Bronchial epithelial cell (primary cell): ENCODE measurements around the gene NOVA2. TPM values are rescaled to one million over a fixed set of nuclear protein-coding genes. Genes with fewer than 3 reads are reported as not detected.

Experiments used
- DNase-seq: peaks from one replicate; pipeline ENCODE4 v3.0.0-alpha.2; 2010; ENCODE audit warnings: low read depth
- FAIRE-seq: peaks from 2 replicates; lab custom pipeline; 2011; peaks lifted over from hg19 to GRCh38; lab: Jason Lieb, UNC
- H3K27me3 ChIP-seq: 2 replicates; pipeline ENCODE4 v1.5.1; 2011; ENCODE audit warnings: low read length; ENCODE audit not compliant: control insufficient read depth, insufficient read depth
- H3K36me3 ChIP-seq: 2 replicates; pipeline ENCODE4 v1.5.1; 2011; ENCODE audit warnings: low read length; ENCODE audit not compliant: control insufficient read depth, insufficient read depth
- H3K4me3 ChIP-seq: 2 replicates; pipeline ENCODE4 v1.5.1; 2011; ENCODE audit warnings: mild to moderate bottlenecking, low read depth, low read length, control low read depth
- total RNA-seq: library from RNA; depleted of rRNA; stranded (reverse); fragments of >200 nt; gene quantifications from 2 replicates; pipeline ENCODE4 v1.2.1, GENCODE V29; 2014
- TF ChIP-seq, protein P1 (sequence below): IDR thresholded peaks from 2 replicates; pipeline ENCODE4 v1.5.1; 2011; ENCODE audit warnings: mild to moderate bottlenecking, moderate library complexity, low read length, control low read depth, inconsistent platforms; ENCODE audit not compliant: insufficient read depth, severe bottlenecking

The NOVA2 gene
- total RNA-seq, 1 donor from 2014 or later, result not detected

DNA sequence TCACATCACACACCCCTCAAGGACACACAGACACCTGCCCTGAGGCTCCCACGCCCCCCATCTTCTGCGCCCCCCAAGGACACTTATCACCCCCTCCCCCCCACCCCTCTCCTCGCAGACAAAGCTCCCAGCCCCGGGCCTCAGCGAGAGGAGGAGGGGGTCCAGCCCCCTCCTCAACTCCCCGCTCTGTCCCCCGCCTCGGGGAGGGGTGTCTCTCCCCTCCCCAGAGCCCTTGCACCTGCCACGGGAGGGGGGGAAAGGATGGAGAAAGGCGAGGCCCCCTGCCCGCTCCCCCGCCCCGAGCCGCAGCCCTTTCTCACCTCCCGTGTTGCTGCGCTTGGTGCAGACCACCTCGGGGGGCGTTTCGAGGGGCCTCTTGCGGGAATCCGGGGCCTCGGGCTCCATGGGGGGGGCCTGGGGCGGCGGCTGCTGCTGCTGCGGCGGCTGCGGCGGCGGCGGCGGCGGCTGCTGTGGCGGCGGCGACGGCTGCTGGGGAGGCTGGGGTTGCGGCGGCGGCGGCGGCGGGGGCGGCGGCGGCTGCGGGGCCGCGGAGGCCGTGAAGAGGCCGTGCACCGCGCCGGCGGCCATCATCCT, 621 bp downstream of the NOVA2 start:
- DNase-seq, result no peak
- Histone ChIP-seq H3K36me3 (no peaks in the 10 kb centered on the region), H3K4me3 (no peak overlapping the region), H3K27me3 (peaks cover 19% of the 10 kb centered on the region)
- no peak for FAIRE-seq
- TF ChIP-seq, protein P1, sequence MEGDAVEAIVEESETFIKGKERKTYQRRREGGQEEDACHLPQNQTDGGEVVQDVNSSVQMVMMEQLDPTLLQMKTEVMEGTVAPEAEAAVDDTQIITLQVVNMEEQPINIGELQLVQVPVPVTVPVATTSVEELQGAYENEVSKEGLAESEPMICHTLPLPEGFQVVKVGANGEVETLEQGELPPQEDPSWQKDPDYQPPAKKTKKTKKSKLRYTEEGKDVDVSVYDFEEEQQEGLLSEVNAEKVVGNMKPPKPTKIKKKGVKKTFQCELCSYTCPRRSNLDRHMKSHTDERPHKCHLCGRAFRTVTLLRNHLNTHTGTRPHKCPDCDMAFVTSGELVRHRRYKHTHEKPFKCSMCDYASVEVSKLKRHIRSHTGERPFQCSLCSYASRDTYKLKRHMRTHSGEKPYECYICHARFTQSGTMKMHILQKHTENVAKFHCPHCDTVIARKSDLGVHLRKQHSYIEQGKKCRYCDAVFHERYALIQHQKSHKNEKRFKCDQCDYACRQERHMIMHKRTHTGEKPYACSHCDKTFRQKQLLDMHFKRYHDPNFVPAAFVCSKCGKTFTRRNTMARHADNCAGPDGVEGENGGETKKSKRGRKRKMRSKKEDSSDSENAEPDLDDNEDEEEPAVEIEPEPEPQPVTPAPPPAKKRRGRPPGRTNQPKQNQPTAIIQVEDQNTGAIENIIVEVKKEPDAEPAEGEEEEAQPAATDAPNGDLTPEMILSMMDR, result no peak

DNA sequence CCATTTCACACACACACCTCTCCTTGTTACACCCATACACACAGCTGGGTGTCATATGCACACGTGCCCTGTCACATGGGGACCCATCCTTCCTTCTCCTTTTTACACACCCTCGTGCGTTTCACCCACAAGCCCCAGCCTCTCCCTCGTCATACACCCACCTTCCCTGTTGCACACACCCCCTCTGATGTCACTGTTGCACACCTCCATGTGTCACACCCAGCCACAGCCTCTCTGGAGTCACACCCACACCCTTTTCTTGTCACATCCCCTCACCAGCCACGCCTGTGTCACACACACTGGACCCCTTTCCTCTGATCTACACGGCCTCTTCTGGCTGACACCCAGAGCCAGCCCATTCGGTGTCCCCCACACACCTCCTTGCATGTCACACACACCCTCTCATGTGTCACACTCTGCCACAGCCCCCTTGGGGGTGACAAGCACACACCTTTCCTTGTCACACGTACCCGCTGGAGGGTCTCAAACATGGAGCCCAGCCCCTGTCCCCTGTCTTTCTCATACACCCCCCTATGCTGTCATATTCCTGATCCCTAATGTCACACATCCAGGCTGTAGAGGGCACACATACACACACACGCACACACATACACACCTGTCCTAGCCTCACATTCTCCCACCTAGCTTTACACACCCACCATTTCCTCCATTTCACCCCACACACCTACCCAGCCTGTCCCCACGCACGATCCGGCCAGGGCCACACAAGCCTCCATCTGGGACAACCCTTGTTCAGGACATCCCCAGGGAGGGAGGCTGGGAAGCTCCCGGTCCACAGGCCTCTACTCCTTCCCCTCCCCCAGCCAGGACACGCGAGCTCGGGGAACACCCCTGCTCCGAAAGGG, 1.4 kb downstream of the NOVA2 start:
- DNase-seq (peak; percentile 15), FAIRE-seq (no peak)
- TF ChIP-seq, protein P1, result no peak
- Histone ChIP-seq H3K4me3 (no peak overlapping the region), H3K27me3 (peaks cover 19% of the 10 kb centered on the region), H3K36me3 (no peaks in the 10 kb centered on the region)

DNA sequence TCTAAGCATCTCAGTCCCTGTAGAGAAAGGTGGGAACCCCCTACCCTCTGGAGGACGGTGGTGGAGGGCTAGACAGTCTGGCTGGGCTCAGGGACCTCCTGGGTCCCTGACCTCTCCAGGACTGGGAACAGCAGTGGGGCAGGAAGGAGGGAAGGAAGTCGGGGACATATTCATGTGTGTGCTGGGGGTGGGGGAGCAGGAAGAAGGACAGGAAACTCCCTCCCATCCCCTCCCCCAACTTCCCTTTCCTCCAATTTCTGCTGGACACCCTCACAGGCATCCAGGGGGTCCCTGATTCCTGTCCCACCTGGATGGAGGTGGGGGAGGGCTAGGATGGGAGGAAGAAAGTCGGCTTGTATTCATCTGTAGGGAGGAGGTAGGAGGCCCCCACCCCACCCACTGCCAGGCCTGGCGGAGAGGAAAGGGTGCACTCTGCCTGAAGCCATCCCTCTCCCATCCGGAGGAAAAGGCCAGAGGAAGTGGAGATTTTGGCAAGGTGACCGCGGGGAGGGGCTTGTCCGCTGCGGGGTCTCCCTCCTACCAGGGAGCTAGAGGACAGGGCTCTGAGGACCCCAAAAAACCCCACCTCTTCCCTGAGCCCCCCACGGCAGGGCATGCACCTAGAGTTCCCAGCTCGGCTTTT, 2.3 kb downstream of the NOVA2 start:
- DNase-seq (no peak), FAIRE-seq (no peak)
- H3K4me3 ChIP-seq, result no peak overlapping the region
- H3K27me3 ChIP-seq, result peaks cover 22% of the 10 kb centered on the region
- TF ChIP-seq, protein P1, result no peak
- no peaks in the 10 kb centered on the region for H3K36me3 ChIP-seq

DNA sequence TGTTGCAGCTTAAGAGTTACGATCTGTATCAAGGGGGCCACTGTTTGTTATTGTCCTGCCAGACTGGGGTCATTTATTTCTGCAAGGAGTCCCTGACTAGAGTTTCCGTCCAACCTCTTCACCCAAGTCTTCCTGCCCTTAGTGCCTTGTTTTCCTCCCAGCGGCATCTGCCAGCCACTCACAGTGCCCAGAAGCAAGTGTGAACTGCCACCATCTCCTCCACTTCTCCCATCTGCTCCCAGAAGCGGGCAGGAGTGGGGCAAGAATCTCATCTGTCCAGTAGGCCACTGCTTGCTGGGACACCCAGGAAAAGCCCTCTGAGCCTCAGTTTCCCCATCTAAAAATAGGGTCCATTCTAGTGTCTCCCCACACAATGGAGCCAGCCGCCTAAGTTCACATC, 4.0 kb downstream of the NOVA2 start:
- Histone ChIP-seq H3K36me3 (no peaks in the 10 kb centered on the region), H3K4me3 (no peak overlapping the region), H3K27me3 (peaks cover 19% of the 10 kb centered on the region)
- TF ChIP-seq, protein P1, result no peak
- DNase-seq (no peak), FAIRE-seq (no peak)

DNA sequence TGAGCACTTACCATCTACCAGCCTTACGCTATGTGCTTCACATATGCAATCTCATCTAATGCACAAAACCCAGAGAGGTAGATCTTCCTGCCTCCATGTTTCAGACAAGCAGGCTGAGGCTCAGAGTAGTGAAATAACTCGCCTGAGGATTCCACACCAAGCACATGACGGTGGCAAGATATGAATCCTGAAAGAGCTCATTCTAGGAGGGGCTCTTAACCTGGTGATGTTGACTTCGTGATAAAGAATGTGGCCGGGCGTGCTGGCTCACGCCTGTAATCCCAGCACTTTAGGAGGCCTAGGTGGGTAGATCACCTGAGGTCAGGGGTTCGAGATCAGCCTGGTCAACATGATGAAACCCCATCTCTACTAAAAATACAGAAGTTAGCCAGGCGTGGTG, 5.0 kb downstream of the NOVA2 start:
- DNase-seq, result peak; percentile 60
- no peak for FAIRE-seq
- Histone ChIP-seq H3K36me3 (no peaks in the 10 kb centered on the region), H3K4me3 (no peak overlapping the region), H3K27me3 (peaks cover 16% of the 10 kb centered on the region)
- TF ChIP-seq, protein P1, result no peak
